GM12878 (cell line): ENCODE measurements around the gene MARCHF6. TPM values are rescaled to one million over a fixed set of nuclear protein-coding genes. Genes with fewer than 3 reads are reported as not detected.

Source experiments
- ATAC-seq: fragments of 200-7000 bp; cut with Tn5 transposase; 3 replicates; pipeline ENCODE4 v1.9.1; 2020; ENCODE audit warnings: mild to moderate bottlenecking, moderate library complexity
- BruUV-seq: library from RNA; stranded (reverse); fragments of 400-500 nt; replicated peaks from 2 replicates; lab custom pipeline; 2021; lab: Mats Ljungman, UMichigan
- CTCF ChIA-PET: fragments of 300-600 bp; sonication (Branson Sonifier 250); formaldehyde crosslinking; extraction: SDS; loops from one replicate; lab custom pipeline; 2021; ENCODE audit warnings: inconsistent platforms; lab: Yijun Ruan, JAX
- POLR2A ChIA-PET: fragments of 350-600 bp; formaldehyde crosslinking; extraction: SDS; loops from one replicate; lab custom pipeline; 2021; ENCODE audit warnings: inconsistent platforms; lab: Charles Lee
- RAD21 ChIA-PET: fragments of 300-600 bp; sonication (Branson Sonifier 250); formaldehyde crosslinking; loops from one replicate; lab custom pipeline; 2023; ENCODE audit warnings: antibody characterized with exemption; ENCODE audit not compliant: unreplicated experiment; lab: Charles Lee
- SMC1A ChIA-PET: fragments of 300-600 bp; sonication (Branson Sonifier 250); formaldehyde crosslinking; loops from one replicate; lab custom pipeline; 2023; ENCODE audit not compliant: unreplicated experiment, uncharacterized antibody; lab: Charles Lee
- DNase-seq: peaks from one replicate; pipeline ENCODE4 v3.0.0-alpha.2; 2011; ENCODE audit warnings: low read depth, low spot score
- FAIRE-seq: peaks from 3 replicates; lab custom pipeline; 2011; peaks lifted over from hg19 to GRCh38; lab: Jason Lieb, UNC
- H2AFZ ChIP-seq: 2 replicates; pipeline ENCODE4 v1.6.0; 2011; ENCODE audit warnings: low read depth, low read length, control low read depth; ENCODE audit not compliant: control insufficient read depth
- H3K27ac ChIP-seq: 2 replicates; pipeline ENCODE4 v1.5.1; 2011; ENCODE audit warnings: control low read depth; ENCODE audit not compliant: control insufficient read depth, insufficient read depth
- H3K27me3 ChIP-seq, 2 experiments: replicated peaks in 1 of 2; 2 replicates each; pipeline versions ENCODE4 v1.6.0 to v1.6.1; 2011; ENCODE audit warnings: low read length in 1 of 2; ENCODE audit not compliant: control insufficient read depth in 2 of 2, insufficient read depth in 2 of 2
- H3K36me3 ChIP-seq, 2 experiments: 2 replicates each; pipeline ENCODE4 v1.5.1; 2011; ENCODE audit warnings: low read length in 1 of 2; ENCODE audit not compliant: control insufficient read depth in 2 of 2, insufficient read depth in 2 of 2
- H3K4me1 ChIP-seq: 2 replicates; pipeline ENCODE4 v1.6.1; 2011; ENCODE audit warnings: mild to moderate bottlenecking, low read length, moderate library complexity, mixed read lengths; ENCODE audit not compliant: control insufficient read depth, insufficient read depth
- H3K4me2 ChIP-seq: 2 replicates; pipeline ENCODE4 v1.6.0; 2011; ENCODE audit warnings: control low read depth; ENCODE audit not compliant: control insufficient read depth, insufficient read depth
- H3K4me3 ChIP-seq: fragments of 200-600 bp; sonication (generic); 2 replicates; pipeline ENCODE4 v1.5.1; 2016
- H3K79me2 ChIP-seq: 2 replicates; pipeline ENCODE4 v1.6.0; 2011; ENCODE audit warnings: low read length; ENCODE audit not compliant: control insufficient read depth, insufficient read depth
- H3K9ac ChIP-seq: 2 replicates; pipeline ENCODE4 v1.8.0; 2011; ENCODE audit warnings: low read length, control low read depth, mixed read lengths; ENCODE audit not compliant: control insufficient read depth, insufficient read depth
- H3K9me3 ChIP-seq: replicated peaks from 3 replicates; pipeline ENCODE4 v1.5.1; 2011; ENCODE audit warnings: mild to moderate bottlenecking, low read length; ENCODE audit not compliant: control insufficient read depth, insufficient read depth
- H4K20me1 ChIP-seq: 2 replicates; pipeline ENCODE4 v1.6.0; 2011; ENCODE audit not compliant: control insufficient read depth, insufficient read depth
- BHLHE40 ChIP-seq, 2 experiments: fragments of 450-650 bp in 1 of 2; IDR thresholded peaks; 2 replicates each; pipeline ENCODE4 v1.6.1; 2011 to 2017; ENCODE audit warnings: low read depth in 2 of 2, borderline replicate concordance in 1 of 2, improper control_type of control experiment in 1 of 2, low read length in 1 of 2, mild to moderate bottlenecking in 1 of 2
- CREB1 ChIP-seq: IDR thresholded peaks from 2 replicates; pipeline ENCODE4 v1.6.1; 2012; ENCODE audit warnings: low read depth, mild to moderate bottlenecking, inconsistent platforms
- IKZF2 ChIP-seq, 2 experiments: fragments of 450-650 bp; IDR thresholded peaks; 2 replicates each; pipeline ENCODE4 v1.6.1; 2017; ENCODE audit warnings: mild to moderate bottlenecking in 2 of 2, moderate library complexity in 2 of 2
- MTA3 ChIP-seq: IDR thresholded peaks from 2 replicates; pipeline ENCODE4 v1.6.1; 2012; ENCODE audit warnings: low read length, inconsistent platforms, borderline replicate concordance
- NR2C2 ChIP-seq: IDR thresholded peaks from 2 replicates; pipeline ENCODE4 v1.6.1; 2011; ENCODE audit warnings: borderline replicate concordance, low read depth; ENCODE audit not compliant: control insufficient read depth, insufficient read length
- SMAD5 ChIP-seq: IDR thresholded peaks from 2 replicates; pipeline ENCODE4 v1.6.1; 2016; ENCODE audit warnings: antibody characterized with exemption, low read depth
- SREBF1 ChIP-seq: IDR thresholded peaks from 2 replicates; pipeline ENCODE4 v1.6.1; 2012; ENCODE audit warnings: mild to moderate bottlenecking, low read length
- ZBED1 ChIP-seq: IDR thresholded peaks from 2 replicates; pipeline ENCODE4 v1.6.1; 2016; ENCODE audit warnings: borderline replicate concordance
- WGBS: methylation state at CpG from one replicate; pipeline ENCODE4 v1.1.6; 2016; ENCODE audit warnings: low lambda C conversion rate; ENCODE audit not compliant: insufficient replicate concordance, insufficient coverage; ENCODE audit errors: missing lambda C conversion rate; 5-methylcytosine and 5-hydroxymethylcytosine counted together
- in situ Hi-C: fragments of 300-500 bp; cut with MboI; formaldehyde crosslinking; loops from 9 replicates; pipeline ENCODE4 v1.14.3; 2018; ENCODE audit warnings: mixed read lengths
- intact Hi-C: fragments of 100-400 bp; cut with micrococcal nuclease; formaldehyde crosslinking; loops from one replicate; pipeline ENCODE4 v1.14.2; 2022; ENCODE audit not compliant: unreplicated experiment
- polyA plus RNA-seq, 11 experiments: library from polyadenylated mRNA; depleted of rRNA in 4 of 11; unstranded in 6 of 11; stranded (reverse) in 5 of 11; fragments of >200 nt; fragmentation: Nextera tagmentation in 4 of 11; fragmentation: Illumina TruSeq in 1 of 11; extraction: Ambion mirVana in 4 of 11; extraction: Trizol in 1 of 11; gene quantifications; 1 replicate in 1 of 11; 2 replicates in 10 of 11; pipeline versions ENCODE4 v1.2.1 to v1.2.3, GENCODE V29; 2011 to 2016; ENCODE audit warnings: inconsistent platforms in 2 of 11, missing spikeins in 2 of 11, low read depth in 1 of 11
- total RNA-seq, 4 experiments: library from RNA; depleted of rRNA in 3 of 4; stranded (reverse); fragments of >200 nt in 3 of 4; fragmentation: Illumina TruSeq in 1 of 4; extraction: Trizol in 1 of 4; gene quantifications; 2 replicates each; pipeline versions ENCODE4 v1.2.1 to v1.2.3, GENCODE V29; 2013 to 2021
- TF ChIP-seq, protein P1 (sequence below): fragments of 450-650 bp; IDR thresholded peaks from 2 replicates; pipeline ENCODE4 v1.6.1; 2016; ENCODE audit warnings: mild to moderate bottlenecking
- TF ChIP-seq, protein P2 (sequence below): IDR thresholded peaks from 2 replicates; pipeline ENCODE4 v1.6.1; 2012; ENCODE audit warnings: improper control_type of control experiment, low read depth, low read length; ENCODE audit not compliant: insufficient replicate concordance
- TF ChIP-seq, protein P3 (sequence below): fragments of 450-650 bp; IDR thresholded peaks from 2 replicates; pipeline ENCODE4 v1.6.1; 2017; ENCODE audit warnings: mild to moderate bottlenecking, moderate library complexity

The MARCHF6 gene
- total and polyA plus RNA-seq, 10 of the 15 experiments (the other 5 are each of a cell fraction or from before 2014, with no cell fraction given), result 39.1 to 172 (median 61.0) TPM

DNA sequence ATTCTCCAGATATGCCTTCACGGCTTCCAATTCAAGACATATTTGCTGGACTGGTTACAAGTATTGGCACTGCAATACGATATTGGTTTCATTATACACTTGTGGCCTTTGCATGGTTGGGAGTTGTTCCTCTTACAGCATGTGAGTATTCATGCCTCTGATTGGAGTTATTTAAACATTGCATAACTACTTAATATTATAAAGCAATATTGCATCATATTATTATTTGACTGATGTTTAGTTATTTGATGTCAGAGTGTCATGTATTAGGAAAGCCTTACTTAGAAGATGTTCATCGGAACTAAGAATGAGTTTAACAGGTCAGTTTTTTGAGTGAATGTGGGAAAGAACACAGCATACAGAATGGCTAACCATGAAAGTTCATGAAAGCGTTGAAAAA lies 28.3 kb downstream of the MARCHF6 start:
- BruUV-seq, result no TSS peak
- intact Hi-C loops, result no loop called here
- Histone ChIP-seq H3K27me3 (no peaks in the 10 kb centered on the region), H3K36me3 (peaks cover 3 to 27% of the 10 kb centered on the region in 2 experiments), H4K20me1 (no peaks in the 10 kb centered on the region), H2AFZ (no peak overlapping the region), H3K4me1 (no peaks in the 10 kb centered on the region), H3K79me2 (peaks cover 14% of the 10 kb centered on the region), H3K9me3 (no peaks in the 10 kb centered on the region; the same call in 1 of the 3 replicates), H3K4me2 (no peak overlapping the region), H3K4me3 (no peak overlapping the region), H3K27ac (no peak overlapping the region)
- DNase-seq, result no peak
- WGBS, result 97% methylated on average over 4 of the region's 4 CpGs
- in situ Hi-C loops, result no loop called here
- FAIRE-seq, result no peak
- POLR2A ChIA-PET, result no interaction called here
- SMC1A ChIA-PET, result interaction anchor here (1.4 to 2.9 kb wide), 2 partner anchors 11 to 16 kb away, joined by 3 to 10 read pairs; no protein-coding TSS in a partner anchor
- ATAC-seq, result no peak
- CTCF ChIA-PET, result interaction anchor here (1.1 kb wide), 1 partner anchor 13 kb away, joined by 4 read pairs; no protein-coding TSS in a partner anchor
- no peak for TF ChIP-seq MTA3
- TF ChIP-seq CREB1, result no peak
- no peak for TF ChIP-seq SREBF1
- TF ChIP-seq, protein P1, sequence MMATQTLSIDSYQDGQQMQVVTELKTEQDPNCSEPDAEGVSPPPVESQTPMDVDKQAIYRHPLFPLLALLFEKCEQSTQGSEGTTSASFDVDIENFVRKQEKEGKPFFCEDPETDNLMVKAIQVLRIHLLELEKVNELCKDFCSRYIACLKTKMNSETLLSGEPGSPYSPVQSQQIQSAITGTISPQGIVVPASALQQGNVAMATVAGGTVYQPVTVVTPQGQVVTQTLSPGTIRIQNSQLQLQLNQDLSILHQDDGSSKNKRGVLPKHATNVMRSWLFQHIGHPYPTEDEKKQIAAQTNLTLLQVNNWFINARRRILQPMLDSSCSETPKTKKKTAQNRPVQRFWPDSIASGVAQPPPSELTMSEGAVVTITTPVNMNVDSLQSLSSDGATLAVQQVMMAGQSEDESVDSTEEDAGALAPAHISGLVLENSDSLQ, result no peak
- TF ChIP-seq IKZF2 (IDR thresholded peaks at IDR 0.05), result no peak
- TF ChIP-seq NR2C2, result no peak
- TF ChIP-seq, protein P2, sequence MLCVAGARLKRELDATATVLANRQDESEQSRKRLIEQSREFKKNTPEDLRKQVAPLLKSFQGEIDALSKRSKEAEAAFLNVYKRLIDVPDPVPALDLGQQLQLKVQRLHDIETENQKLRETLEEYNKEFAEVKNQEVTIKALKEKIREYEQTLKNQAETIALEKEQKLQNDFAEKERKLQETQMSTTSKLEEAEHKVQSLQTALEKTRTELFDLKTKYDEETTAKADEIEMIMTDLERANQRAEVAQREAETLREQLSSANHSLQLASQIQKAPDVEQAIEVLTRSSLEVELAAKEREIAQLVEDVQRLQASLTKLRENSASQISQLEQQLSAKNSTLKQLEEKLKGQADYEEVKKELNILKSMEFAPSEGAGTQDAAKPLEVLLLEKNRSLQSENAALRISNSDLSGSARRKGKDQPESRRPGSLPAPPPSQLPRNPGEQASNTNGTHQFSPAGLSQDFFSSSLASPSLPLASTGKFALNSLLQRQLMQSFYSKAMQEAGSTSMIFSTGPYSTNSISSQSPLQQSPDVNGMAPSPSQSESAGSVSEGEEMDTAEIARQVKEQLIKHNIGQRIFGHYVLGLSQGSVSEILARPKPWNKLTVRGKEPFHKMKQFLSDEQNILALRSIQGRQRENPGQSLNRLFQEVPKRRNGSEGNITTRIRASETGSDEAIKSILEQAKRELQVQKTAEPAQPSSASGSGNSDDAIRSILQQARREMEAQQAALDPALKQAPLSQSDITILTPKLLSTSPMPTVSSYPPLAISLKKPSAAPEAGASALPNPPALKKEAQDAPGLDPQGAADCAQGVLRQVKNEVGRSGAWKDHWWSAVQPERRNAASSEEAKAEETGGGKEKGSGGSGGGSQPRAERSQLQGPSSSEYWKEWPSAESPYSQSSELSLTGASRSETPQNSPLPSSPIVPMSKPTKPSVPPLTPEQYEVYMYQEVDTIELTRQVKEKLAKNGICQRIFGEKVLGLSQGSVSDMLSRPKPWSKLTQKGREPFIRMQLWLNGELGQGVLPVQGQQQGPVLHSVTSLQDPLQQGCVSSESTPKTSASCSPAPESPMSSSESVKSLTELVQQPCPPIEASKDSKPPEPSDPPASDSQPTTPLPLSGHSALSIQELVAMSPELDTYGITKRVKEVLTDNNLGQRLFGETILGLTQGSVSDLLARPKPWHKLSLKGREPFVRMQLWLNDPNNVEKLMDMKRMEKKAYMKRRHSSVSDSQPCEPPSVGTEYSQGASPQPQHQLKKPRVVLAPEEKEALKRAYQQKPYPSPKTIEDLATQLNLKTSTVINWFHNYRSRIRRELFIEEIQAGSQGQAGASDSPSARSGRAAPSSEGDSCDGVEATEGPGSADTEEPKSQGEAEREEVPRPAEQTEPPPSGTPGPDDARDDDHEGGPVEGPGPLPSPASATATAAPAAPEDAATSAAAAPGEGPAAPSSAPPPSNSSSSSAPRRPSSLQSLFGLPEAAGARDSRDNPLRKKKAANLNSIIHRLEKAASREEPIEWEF, result no peak
- TF ChIP-seq ZBED1, result no peak
- TF ChIP-seq SMAD5, result no peak
- no peak for TF ChIP-seq BHLHE40 (IDR thresholded peaks at IDR 0.05; ENCODE audit: borderline replicate concordance in 1 of 2, low read depth in 2 of 2, low read length in 1 of 2)
- TF ChIP-seq, protein P3, sequence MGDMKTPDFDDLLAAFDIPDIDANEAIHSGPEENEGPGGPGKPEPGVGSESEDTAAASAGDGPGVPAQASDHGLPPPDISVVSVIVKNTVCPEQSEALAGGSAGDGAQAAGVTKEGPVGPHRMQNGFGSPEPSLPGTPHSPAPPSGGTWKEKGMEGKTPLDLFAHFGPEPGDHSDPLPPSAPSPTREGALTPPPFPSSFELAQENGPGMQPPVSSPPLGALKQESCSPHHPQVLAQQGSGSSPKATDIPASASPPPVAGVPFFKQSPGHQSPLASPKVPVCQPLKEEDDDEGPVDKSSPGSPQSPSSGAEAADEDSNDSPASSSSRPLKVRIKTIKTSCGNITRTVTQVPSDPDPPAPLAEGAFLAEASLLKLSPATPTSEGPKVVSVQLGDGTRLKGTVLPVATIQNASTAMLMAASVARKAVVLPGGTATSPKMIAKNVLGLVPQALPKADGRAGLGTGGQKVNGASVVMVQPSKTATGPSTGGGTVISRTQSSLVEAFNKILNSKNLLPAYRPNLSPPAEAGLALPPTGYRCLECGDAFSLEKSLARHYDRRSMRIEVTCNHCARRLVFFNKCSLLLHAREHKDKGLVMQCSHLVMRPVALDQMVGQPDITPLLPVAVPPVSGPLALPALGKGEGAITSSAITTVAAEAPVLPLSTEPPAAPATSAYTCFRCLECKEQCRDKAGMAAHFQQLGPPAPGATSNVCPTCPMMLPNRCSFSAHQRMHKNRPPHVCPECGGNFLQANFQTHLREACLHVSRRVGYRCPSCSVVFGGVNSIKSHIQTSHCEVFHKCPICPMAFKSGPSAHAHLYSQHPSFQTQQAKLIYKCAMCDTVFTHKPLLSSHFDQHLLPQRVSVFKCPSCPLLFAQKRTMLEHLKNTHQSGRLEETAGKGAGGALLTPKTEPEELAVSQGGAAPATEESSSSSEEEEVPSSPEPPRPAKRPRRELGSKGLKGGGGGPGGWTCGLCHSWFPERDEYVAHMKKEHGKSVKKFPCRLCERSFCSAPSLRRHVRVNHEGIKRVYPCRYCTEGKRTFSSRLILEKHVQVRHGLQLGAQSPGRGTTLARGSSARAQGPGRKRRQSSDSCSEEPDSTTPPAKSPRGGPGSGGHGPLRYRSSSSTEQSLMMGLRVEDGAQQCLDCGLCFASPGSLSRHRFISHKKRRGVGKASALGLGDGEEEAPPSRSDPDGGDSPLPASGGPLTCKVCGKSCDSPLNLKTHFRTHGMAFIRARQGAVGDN, result no peak
- TF ChIP-seq, all 136 proteins: peak for 0
- RAD21 ChIA-PET, result no interaction called here
- no peak overlapping the region for H3K9ac ChIP-seq
